GM21381 (cell line): ENCODE results near the gene FAM131A.

Experiments
- ATAC-seq: cut with Tn5 transposase; IDR thresholded peaks from one replicate; pipeline ENCODE4 v1.9.1; 2021; ENCODE audit warnings: mild to moderate bottlenecking, moderate library complexity; ENCODE audit not compliant: unreplicated experiment

The FAM131A gene

GRCh38 chr3:184354754-184355153, 17.4 kb downstream of the FAM131A start:
- no peak for ATAC-seq

- ATAC-seq = no peak
Measured at GRCh38 chr3:184355261-184356040, 18.1 kb downstream of the FAM131A start.

GRCh38 chr3:184357248-184358123, 20.1 kb downstream of the FAM131A start:
- no peak for ATAC-seq

GRCh38 chr3:184358124-184358767, 20.8 kb downstream of the FAM131A start:
- no peak for ATAC-seq

GRCh38 chr3:184358921-184359350, 21.5 kb downstream of the FAM131A start:
- no peak for ATAC-seq

- no peak for ATAC-seq
Measured at GRCh38 chr3:184359610-184360009, 22.2 kb downstream of the FAM131A start.

GRCh38 chr3:184360070-184360928, 22.9 kb downstream of the FAM131A start:
- ATAC-seq = no peak

- peak; percentile 0 for ATAC-seq
Measured at GRCh38 chr3:184360929-184361531, 23.6 kb downstream of the FAM131A start.

GRCh38 chr3:184361532-184361931, 24.1 kb downstream of the FAM131A start, which contains the start of the genes CLCN2 and POLR2H:
Gene CLCN2, minus strand, starts transcription at chr3:184361605. Its CDS starts 126 bp downstream, at chr3:184361479.
Gene POLR2H, plus strand, starts transcription at chr3:184361710. Its CDS starts 1,783 bp downstream, at chr3:184363493.
- ATAC-seq = peak; percentile 44

- peak; percentile 4 for ATAC-seq
Measured at GRCh38 chr3:184361932-184362667, 24.7 kb downstream of the FAM131A start.

- peak; percentile 80 for ATAC-seq
Measured at GRCh38 chr3:184362668-184363546, 25.5 kb downstream of the FAM131A start.

GRCh38 chr3:184366619-184367289, 29.4 kb downstream of the FAM131A start:
- no peak for ATAC-seq

GRCh38 chr3:184368116-184368515, 30.7 kb downstream of the FAM131A start:
- no peak for ATAC-seq

GRCh38 chr3:184368586-184369183, 31.3 kb downstream of the FAM131A start:
- ATAC-seq = no peak

- peak; percentile 70 for ATAC-seq
Measured at GRCh38 chr3:184371570-184372018, 34.2 kb downstream of the FAM131A start.

- ATAC-seq = no peak
Measured at GRCh38 chr3:184372296-184372821, 35.0 kb downstream of the FAM131A start.

GRCh38 chr3:184372911-184373310, 35.5 kb downstream of the FAM131A start:
- no peak for ATAC-seq
